Stomach (tissue), 9 donors: Measurements from ENCODE around the gene ADSS1. TPM values are rescaled to one million over a fixed set of nuclear protein-coding genes. Genes with fewer than 3 reads are reported as not detected.

Source experiments
- DNase-seq, 2 donors: peaks; one replicate each; pipeline versions ENCODE4 v3.0.0 to v3.0.0-alpha.2; 2013 to 2019
- H3K27ac ChIP-seq, 5 donors: fragments of 200-600 bp in 4 of 5; sonication (generic) in 4 of 5; one replicate each; pipeline ENCODE4 v1.5.1; 2013 to 2019; ENCODE audit warnings: mild to moderate bottlenecking in 1 of 5, moderate library complexity in 1 of 5
- H3K27me3 ChIP-seq, 3 donors: fragments of 200-600 bp; sonication (generic); one replicate each; pipeline ENCODE4 v1.5.1; 2017 to 2019; ENCODE audit warnings: mixed run types in 1 of 3
- H3K36me3 ChIP-seq, 4 donors: fragments of 200-600 bp; sonication (generic); 1 replicate in 3 of 4; 2 replicates in 1 of 4; pipeline ENCODE4 v1.5.1; 2016 to 2019
- H3K4me1 ChIP-seq, 4 donors: fragments of 200-600 bp; sonication (generic); one replicate each; pipeline ENCODE4 v1.5.1; 2016 to 2019
- H3K4me3 ChIP-seq, 4 donors: fragments of 200-600 bp; sonication (generic) in 3 of 4; one replicate each; pipeline ENCODE4 v1.5.1; 2016 to 2019; ENCODE audit warnings: mild to moderate bottlenecking in 1 of 4
- H3K9me3 ChIP-seq, 4 donors: fragments of 200-600 bp; sonication (generic); one replicate each; pipeline ENCODE4 v1.5.1; 2016 to 2019
- EP300 ChIP-seq: sonication (generic); formaldehyde crosslinking; IDR thresholded peaks from one replicate; pipeline ENCODE4 v1.6.1; 2017; ENCODE audit warnings: antibody characterized with exemption
- POLR2A ChIP-seq, 4 donors: fragments of 450-650 bp; IDR thresholded peaks; one replicate each; pipeline ENCODE4 v1.6.1; 2016; ENCODE audit warnings: antibody characterized with exemption in 4 of 4, control low read depth in 2 of 4, mild to moderate bottlenecking in 1 of 4, moderate library complexity in 1 of 4
- POLR2AphosphoS5 ChIP-seq, 3 donors: sonication (generic); formaldehyde crosslinking; IDR thresholded peaks; one replicate each; pipeline ENCODE4 v1.6.1; 2016; ENCODE audit warnings: antibody characterized with exemption in 3 of 3
- WGBS, 5 donors: extraction: QIAGEN DNeasy Blood & Tissue Kit in 3 of 5; methylation state at CpG; one replicate each; pipeline versions ENCODE4 v1.1.5 to v1.1.7; 2013 to 2018; 5-methylcytosine and 5-hydroxymethylcytosine counted together
- intact Hi-C: fragments of 100-400 bp; cut with DNase I; formaldehyde crosslinking; loops from one replicate; pipeline ENCODE4 v1.15.1; 2023; ENCODE audit warnings: low total_unique reads
- polyA plus RNA-seq, 3 donors: library from polyadenylated mRNA; stranded (reverse); fragments of 200-250 nt; gene quantifications; one replicate each; pipeline ENCODE4 v1.2.3, GENCODE V29; 2013
- total RNA-seq, 5 donors: library from RNA; depleted of rRNA; stranded (reverse); fragments of >200 nt; gene quantifications; one replicate each; pipeline versions ENCODE4 v1.1.0 to v1.2.3, GENCODE V29; 2014 to 2016
- TF ChIP-seq, protein P1 (sequence below), 7 experiments: fragments of 450-650 bp in 4 of 7; fragments of 200-600 bp in 3 of 7; sonication (generic) in 3 of 7; IDR thresholded peaks; one replicate each; pipeline ENCODE4 v1.5.1; 2016 to 2019; ENCODE audit warnings: antibody characterized with exemption in 7 of 7, control low read depth in 2 of 7, mild to moderate bottlenecking in 1 of 7
- donor health status: healthy with polysubstance abuse.
- donor health status: Bipolar disorder and iron deficiency.
- donor health status: healthy.

ADSS1 gene
- total and polyA plus RNA-seq, 8 donors, result 7.0 to 59.4 (median 12.3) TPM; not detected in 1

DNA sequence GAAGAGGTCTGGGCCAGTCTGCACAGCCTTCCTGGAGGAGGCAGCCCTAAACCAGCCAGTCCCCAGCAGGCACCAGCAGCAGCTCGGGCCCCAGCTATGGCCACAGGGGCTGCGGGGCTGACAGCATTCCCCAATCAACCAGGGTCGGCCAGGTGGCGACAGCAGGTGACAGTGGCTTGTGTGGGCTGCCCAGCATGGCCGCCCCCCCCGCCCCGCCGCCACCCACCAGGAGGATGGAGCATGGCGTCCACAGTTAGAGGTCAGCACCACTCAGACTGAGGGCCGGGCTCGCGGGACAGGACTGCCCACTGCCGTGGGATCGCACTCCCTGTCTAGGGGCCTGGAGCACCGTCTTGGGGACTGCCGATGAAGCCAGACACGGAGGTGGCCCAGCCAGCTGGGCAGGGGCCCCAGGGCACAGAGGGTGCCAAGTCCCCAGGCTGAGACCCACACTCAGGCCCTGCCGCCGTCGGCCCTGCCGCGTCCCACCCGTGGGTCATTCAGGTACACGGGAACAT, 56.5 kb downstream of the ADSS1 start:
- 87 to 94% (median 90%) methylated on average over 24 of the region's 24 CpGs for WGBS, 5 donors
- Histone ChIP-seq H3K4me3 (no peak overlapping the region), H3K36me3 (peaks cover 17 to 78% (median 51%) of the 10 kb centered on the region in 4 donors), H3K27ac (no peak overlapping the region), H3K27me3 (no peaks in the 10 kb centered on the region), H3K9me3 (no peaks in the 10 kb centered on the region), H3K4me1 (peaks cover 10 to 60% (median 44%) of the 10 kb centered on the region in 4 donors)
- TF ChIP-seq, protein P1, sequence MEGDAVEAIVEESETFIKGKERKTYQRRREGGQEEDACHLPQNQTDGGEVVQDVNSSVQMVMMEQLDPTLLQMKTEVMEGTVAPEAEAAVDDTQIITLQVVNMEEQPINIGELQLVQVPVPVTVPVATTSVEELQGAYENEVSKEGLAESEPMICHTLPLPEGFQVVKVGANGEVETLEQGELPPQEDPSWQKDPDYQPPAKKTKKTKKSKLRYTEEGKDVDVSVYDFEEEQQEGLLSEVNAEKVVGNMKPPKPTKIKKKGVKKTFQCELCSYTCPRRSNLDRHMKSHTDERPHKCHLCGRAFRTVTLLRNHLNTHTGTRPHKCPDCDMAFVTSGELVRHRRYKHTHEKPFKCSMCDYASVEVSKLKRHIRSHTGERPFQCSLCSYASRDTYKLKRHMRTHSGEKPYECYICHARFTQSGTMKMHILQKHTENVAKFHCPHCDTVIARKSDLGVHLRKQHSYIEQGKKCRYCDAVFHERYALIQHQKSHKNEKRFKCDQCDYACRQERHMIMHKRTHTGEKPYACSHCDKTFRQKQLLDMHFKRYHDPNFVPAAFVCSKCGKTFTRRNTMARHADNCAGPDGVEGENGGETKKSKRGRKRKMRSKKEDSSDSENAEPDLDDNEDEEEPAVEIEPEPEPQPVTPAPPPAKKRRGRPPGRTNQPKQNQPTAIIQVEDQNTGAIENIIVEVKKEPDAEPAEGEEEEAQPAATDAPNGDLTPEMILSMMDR (IDR thresholded peaks at IDR 0.05), result no peak
- no peak for TF ChIP-seq EP300
- TF ChIP-seq POLR2A (IDR thresholded peaks at IDR 0.05), result no peak
- no peak for TF ChIP-seq POLR2AphosphoS5 (IDR thresholded peaks at IDR 0.05)
- intact Hi-C loops, result no loop called here
- DNase-seq, result no peak

DNA sequence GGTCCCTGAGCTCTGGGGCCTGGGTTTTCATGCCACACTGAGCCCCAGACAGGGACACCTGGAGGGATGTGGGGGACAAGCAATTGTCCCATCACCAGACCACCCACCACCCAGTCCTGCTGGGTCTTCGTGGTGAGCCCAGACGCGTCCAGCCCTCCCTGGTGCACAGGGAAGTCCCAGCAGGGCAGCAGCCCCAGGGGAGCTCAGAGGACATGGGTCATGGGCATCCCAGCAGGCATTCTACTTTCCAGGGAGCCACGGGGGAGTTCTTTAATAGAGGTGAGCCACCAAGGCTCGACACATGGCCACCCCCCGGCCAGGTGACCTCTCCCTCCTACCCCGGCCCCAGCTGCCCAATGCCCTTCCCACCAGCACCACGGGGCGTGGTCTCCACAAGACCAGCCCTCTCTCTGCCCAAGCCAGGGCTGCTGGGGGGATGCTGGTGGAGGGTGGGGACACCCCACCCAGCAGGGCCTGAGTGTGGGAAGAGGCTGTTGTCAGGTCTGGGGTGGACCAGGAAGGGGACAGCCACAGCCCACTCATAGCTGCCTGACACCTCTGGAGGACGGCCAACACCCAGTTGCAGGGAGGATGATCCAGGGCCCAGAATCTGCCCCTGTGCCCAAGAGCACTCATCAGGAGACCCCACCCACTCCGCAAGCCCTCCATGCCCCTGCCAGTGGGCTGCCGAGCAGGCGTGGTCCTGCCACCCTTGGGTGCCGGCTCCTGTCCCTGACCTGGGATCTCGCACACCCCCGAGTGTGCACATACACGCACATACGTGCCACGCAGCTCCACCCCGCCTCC, 57.4 kb downstream of the ADSS1 start:
- no peaks in the 10 kb centered on the region for H3K9me3 ChIP-seq
- peaks cover 12 to 70% (median 51%) of the 10 kb centered on the region in 4 donors for H3K36me3 ChIP-seq
- H3K27ac ChIP-seq, result no peak overlapping the region
- no peak for DNase-seq
- WGBS, 5 donors, result 77 to 86% (median 84%) methylated on average over 10 to 20 of the region's 20 CpGs
- TF ChIP-seq POLR2AphosphoS5 (IDR thresholded peaks at IDR 0.05) (no peak), POLR2A (IDR thresholded peaks at IDR 0.05) (no peak), EP300 (no peak)
- TF ChIP-seq, protein P1 (IDR thresholded peaks at IDR 0.05), result no peak
- peaks cover 19 to 60% (median 47%) of the 10 kb centered on the region in 4 donors for H3K4me1 ChIP-seq
- intact Hi-C loops, result no loop called here
- no peaks in the 10 kb centered on the region for H3K27me3 ChIP-seq
- H3K4me3 ChIP-seq, result no peak overlapping the region

DNA sequence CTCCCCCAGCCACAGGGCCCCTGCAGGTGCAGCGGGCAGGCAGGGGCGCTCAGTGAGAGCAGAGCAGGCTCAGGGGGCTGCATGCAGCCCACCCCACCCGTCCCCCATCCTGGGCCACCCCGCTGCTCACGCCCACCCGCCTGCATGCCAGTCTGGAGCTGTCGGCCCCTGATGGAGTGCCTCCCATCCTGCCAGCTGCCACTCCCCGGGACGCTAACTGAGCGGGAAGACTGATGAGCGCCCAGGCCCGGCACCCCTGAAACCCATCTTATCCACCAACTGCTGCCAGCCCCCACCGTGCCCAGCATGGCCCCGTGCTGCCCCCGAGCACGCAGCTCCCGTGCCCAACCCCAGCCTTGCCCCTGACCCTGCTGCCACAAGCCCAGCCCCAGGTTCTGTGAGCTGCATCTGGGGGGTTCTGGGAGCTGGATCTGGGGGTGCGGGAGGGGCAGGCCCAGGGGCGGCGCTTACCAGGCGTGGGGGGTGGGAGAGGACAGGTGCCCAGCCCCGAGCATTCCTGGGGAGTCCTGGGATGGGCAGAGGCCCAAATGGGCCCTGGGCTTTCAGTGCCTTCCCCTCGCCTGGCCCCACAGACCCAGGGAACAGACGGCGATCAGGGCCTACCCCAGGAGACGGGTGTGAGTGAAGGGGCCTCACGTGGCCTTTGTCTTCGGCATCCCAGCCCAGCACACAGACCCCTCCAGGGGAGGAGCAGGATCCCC, 58.2 kb downstream of the ADSS1 start:
- H3K36me3 ChIP-seq, result peaks cover 10 to 63% (median 51%) of the 10 kb centered on the region in 4 donors
- no peak overlapping the region for H3K4me3 ChIP-seq
- DNase-seq, result no peak
- H3K27ac ChIP-seq, result no peak overlapping the region
- intact Hi-C loops, result no loop called here
- TF ChIP-seq EP300 (no peak), POLR2AphosphoS5 (IDR thresholded peaks at IDR 0.05) (no peak), POLR2A (IDR thresholded peaks at IDR 0.05) (no peak)
- TF ChIP-seq, protein P1 (IDR thresholded peaks at IDR 0.05), result no peak
- no peaks in the 10 kb centered on the region for H3K27me3 ChIP-seq
- peaks cover 26 to 61% (median 48%) of the 10 kb centered on the region in 4 donors for H3K4me1 ChIP-seq
- no peaks in the 10 kb centered on the region for H3K9me3 ChIP-seq
- WGBS, 5 donors, result 90 to 92% (median 92%) methylated on average over 16 to 28 of the region's 28 CpGs

DNA sequence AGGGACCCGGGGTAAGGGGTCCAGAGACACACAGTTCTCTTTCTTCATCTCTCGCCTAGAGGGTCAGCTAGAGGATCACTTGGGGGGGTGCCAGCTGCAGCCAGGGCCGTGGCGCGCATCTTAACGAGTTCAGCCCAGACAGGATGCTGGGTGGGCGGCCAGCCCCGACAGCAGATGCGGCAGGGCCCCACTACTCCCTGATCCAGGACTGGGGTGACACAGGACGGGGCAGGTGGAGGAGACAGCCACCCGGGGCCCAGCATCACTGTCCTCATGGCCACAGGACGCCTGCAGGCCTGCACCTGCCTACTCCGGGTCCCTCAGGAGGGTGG, 58.7 kb downstream of the ADSS1 start:
- DNase-seq, result no peak
- Histone ChIP-seq H3K4me3 (no peak overlapping the region), H3K27me3 (no peaks in the 10 kb centered on the region), H3K36me3 (peaks cover 6 to 69% (median 53%) of the 10 kb centered on the region in 4 donors), H3K9me3 (no peaks in the 10 kb centered on the region), H3K4me1 (peaks cover 32 to 61% (median 49%) of the 10 kb centered on the region in 4 donors), H3K27ac (no peak overlapping the region)
- WGBS, 5 donors, result 79 to 90% (median 85%) methylated on average over 8 to 13 of the region's 13 CpGs
- intact Hi-C loops, result no loop called here
- TF ChIP-seq POLR2A (IDR thresholded peaks at IDR 0.05) (no peak), POLR2AphosphoS5 (IDR thresholded peaks at IDR 0.05) (no peak)
- TF ChIP-seq, protein P1 (IDR thresholded peaks at IDR 0.05), result no peak
